ENCODE data around the gene COL4A6.

DNA sequence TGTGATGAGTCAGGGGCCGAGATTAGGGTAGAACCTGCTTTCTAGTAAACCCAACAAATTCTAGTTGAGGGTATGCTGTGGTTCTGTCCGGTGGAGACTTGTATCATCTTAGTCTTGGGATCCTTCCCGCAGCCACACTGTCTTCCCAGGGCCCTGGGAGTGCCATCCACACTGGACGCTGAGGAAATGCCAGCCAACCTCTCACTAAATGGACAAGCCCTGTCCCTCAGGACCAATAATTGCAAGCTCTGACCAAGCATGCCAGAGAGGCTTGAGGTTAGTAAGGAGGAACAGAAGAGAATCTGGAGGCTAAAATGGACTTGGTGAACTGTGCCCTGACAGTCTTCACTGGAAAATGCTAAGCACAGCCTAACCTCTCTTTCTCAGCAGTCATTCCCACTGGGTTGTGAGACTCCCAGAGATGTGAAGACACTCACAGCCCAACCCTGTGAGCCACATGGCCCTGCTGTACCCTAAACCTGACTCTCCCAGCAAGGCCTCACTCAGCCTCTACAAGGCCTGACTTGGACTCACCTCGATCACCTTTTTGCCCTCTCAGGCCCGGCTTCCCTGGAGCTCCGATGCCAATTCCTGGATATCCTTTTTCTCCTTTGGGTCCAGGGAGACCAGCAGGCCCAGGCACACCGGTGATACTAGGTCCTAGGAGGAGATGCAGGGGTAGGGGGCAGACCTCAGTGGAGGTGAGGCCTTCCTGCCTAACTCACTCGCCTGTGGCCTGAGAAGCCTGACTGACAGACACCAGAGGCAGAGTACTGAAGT is 269.1 kb downstream of the COL4A6 start:
- TF ChIP-seq CTCF (conservative IDR thresholded peaks at IDR 0.05; ENCODE audit: low read depth, low read length) (no peak), MAZ (IDR thresholded peaks at IDR 0.05; ENCODE audit: borderline replicate concordance, low read depth, low read length) (no peak), CEBPB (IDR thresholded peaks at IDR 0.05; ENCODE audit: low read depth, low read length) (no peak), SMC3 (IDR thresholded peaks at IDR 0.05; ENCODE audit: low read depth, low read length) (no peak), POLR2A (IDR thresholded peaks at IDR 0.05; ENCODE audit: low read depth, low read length) (no peak), MXI1 (IDR thresholded peaks at IDR 0.05; ENCODE audit: borderline replicate concordance, low read depth, low read length) (no peak), RCOR1 (IDR thresholded peaks at IDR 0.05; ENCODE audit: insufficient replicate concordance, low read length) (no peak), MAFK (IDR thresholded peaks at IDR 0.05; ENCODE audit: low read depth, low read length) (no peak), RAD21 (IDR thresholded peaks at IDR 0.05; ENCODE audit: low read length) (no peak)
- TF ChIP-seq, protein P1, sequence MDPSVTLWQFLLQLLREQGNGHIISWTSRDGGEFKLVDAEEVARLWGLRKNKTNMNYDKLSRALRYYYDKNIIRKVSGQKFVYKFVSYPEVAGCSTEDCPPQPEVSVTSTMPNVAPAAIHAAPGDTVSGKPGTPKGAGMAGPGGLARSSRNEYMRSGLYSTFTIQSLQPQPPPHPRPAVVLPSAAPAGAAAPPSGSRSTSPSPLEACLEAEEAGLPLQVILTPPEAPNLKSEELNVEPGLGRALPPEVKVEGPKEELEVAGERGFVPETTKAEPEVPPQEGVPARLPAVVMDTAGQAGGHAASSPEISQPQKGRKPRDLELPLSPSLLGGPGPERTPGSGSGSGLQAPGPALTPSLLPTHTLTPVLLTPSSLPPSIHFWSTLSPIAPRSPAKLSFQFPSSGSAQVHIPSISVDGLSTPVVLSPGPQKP (IDR thresholded peaks at IDR 0.05; ENCODE audit: borderline replicate concordance, low read depth, low read length), result no peak
